Daoy (cell line): ENCODE results near the gene PDCL3. TPM values are rescaled to one million over a fixed set of nuclear protein-coding genes. Genes with fewer than 3 reads are reported as not detected.

Source experiments
- DNase-seq: peaks from one replicate; pipeline ENCODE4 v3.0.0-alpha.2; 2015; ENCODE audit warnings: low read depth
- total RNA-seq: library from RNA; depleted of rRNA; stranded (reverse); fragments of >200 nt; shearing (Covaris generic); gene quantifications from 2 replicates; pipeline ENCODE4 v1.2.3, GENCODE V29; 2014

PDCL3 gene
- total RNA-seq, 1 experiment from 2014 or later: 43.8 TPM

DNA sequence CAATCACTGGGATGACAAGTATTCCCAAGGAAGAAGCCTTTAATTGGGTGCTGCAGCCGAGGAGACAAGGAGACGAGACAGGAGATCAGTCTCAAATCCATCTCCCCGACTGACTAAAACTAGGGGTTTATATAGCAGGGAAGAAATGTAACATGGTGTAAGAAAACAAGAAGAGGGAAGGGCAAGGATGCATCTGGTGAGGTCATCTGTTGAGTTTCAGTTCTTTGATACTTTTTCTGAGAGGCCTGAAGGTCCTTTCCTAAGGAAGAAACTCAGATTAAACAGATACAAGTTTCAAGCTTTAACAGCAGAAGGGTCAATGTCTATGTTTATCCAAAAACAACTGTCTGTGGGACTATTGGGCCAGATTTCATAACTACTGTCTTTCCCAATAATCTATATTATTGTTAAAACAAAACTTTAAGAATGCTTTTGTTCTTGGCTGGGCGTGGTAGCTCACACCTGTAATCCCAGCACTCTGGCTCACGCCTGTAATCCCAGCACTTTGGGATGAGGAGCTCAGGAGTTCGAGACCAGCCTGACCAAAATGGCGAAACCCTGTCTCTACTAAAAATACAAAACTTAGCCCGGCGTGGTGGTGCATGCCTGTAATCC is 2.5 kb upstream of the PDCL3 start:
- no peak for DNase-seq

DNA sequence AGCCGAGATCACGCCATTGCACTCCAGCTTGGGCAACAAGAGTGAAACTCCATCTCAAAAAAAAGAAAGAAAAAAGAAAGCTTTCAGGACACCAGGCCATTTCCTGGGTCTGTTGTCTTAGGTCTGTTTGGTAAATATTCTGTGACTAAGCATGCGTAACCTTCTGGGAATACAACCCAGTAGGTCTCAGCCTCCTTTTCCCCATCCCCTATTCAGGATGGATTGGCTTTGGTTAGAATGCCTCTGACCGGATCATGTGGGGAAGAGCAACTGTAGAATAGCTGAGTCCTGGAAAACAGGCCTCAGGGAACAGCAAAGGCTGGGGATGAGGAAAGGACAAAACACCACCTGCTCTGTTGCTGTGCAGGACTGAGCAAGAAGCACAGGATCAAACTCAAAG is 1.6 kb upstream of the PDCL3 start:
- no peak for DNase-seq

DNA sequence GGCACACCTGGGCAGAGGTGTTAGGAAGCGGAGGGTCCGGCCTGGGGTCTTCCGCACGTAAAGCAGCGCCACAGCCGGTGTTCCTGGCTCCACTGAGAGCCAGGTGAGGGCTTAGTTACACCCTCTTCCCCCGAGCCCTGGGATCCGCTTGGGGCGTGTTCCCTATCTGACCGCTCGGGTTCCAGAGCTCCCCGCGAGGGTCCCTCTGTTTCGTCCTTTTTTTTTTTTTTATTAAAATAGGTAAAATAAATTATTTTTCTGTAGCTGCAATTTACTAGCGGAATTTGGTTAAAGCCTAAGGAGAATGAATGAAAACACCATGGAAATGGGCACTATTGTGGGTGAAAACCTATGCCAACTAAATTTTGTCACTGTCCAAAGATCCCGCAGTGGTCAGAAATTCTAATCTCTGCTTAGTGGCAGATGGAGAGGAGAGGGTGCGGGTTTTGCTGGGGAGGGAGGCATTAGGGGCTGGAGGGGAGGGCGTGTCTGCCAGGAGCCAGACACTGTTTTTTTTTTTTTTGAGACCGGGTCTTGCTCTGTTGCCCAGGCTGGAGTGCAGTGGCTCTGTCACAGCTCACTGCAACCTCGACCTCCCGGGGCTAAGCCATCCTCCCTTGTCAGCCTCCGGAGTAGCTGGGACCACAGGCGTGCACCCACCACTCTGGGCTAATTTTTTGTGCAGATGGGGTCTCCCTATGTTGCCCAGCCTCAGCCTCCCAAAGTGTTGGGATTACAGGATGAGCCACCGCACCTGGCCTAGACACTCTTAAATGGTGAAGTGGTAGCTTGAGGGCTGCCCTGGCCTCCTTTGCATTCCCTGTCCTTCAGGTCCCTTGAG is 834 bp downstream of the PDCL3 start:
- DNase-seq: no peak

DNA sequence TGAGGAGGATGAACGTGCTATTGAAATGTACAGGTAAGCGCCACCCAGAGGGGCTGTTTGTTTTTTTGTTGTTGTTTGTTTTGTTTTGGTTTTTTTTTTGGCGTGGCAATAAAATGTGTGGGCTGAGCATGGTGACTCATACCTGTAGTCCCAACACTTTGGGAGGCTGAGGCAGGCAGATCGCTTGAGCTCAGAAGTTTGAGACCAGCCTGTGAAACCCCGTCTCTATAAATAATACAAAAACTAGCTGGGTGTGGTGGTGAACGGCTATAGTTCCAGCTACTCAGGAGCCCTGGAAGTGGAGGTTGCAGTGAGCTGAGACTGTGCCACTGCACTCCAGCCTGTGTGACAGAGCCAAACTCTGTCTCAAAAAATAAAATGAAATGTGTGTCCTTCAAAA is 6.2 kb downstream of the PDCL3 start:
- DNase-seq: no peak

DNA sequence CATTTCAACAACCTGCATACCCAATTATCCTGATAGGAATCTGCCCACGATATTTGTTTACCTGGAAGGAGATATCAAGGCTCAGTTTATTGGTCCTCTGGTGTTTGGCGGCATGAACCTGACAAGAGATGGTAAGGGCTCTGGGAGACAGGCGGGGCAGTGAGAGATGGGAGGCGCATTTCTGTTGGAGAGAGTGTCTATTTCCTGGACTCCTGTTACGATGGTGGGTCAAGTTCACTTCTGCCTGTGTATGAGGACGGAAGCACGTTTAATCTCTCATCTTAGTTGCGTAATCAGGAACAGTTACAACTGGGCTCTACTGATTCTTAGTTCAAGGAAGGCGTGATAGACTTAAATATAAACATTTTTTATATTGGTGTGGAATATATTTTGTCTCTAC is 8.9 kb downstream of the PDCL3 start:
- no peak for DNase-seq

DNA sequence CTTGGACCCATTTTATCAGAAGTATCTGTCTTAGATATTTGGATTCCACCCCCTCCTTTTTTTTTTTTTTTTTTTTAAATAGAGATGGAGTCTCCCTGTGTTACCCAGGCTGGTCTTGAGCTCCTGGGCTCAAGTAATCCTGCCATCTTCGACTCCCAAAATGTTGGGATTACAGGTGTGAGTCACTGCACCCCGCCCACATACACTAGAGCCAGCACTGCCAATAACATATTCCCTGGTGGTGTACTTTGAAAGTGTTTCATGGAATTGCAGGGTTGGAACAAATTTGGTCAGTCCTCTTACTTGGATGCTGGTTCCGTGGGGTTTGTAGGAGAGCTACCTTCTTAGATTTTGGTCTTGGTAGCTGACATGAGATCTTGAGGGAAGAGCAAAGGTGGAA is 15.0 kb downstream of the PDCL3 start:
- peak; percentile 18 for DNase-seq

DNA sequence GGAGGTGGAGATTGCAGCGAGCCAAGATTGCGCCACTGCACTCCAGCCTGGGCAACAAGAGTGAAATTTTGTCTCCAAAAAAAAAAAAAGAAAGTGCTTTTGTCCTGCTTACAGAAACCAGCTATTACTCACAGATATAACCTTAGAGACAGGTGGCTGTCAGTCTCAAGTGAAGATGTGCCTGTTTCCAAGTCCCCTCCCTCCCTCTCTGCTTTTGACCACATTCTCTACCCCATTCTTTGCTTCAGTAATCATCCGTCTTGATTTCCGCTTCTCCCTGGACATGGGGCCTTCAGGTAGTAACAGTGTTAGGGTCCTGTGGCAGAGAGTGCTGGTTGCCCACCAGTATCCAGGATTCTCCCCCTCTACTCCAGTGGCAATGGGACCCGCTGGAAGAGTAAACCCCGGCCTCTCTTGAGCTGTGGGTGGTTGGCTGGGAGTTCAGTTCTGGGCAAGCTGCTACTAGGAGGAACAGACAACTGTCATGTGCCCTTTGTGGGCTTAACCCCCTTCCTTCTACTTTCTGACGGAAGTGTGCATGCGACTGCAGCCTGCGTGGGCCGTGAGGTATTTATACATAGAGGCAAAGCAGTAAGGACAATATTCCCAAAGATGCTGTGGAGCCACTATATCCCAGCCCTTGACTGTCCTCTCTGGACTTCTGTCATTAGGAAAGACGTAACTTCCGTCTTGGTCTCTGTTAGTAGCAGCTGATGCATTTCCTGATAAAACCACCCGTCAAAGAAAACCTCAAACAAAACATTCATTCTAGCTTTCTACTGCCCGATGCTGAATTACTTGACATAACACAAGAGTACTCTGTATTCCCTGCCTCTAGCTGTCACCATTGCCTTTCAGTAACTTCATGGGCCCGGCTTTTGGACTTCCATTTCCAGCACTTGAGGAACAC is 17.8 kb downstream of the PDCL3 start:
- no peak for DNase-seq

DNA sequence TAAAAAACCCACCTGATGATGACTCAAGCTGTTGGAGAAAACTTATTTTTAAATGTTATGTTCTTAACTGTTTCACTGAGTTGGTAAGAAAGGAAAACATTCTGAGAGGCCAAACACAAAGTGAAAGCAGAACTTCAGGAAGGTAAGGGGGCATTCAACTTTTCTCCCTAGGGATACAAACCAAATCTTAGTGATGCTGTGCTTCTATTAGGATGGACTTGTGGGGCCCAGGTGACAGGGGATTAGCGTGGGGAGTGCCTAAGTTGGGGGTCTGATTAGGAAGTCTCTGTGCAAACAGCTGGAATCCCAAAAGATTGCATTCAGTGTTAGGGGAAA is 18.5 kb downstream of the PDCL3 start:
- no peak for DNase-seq

DNA sequence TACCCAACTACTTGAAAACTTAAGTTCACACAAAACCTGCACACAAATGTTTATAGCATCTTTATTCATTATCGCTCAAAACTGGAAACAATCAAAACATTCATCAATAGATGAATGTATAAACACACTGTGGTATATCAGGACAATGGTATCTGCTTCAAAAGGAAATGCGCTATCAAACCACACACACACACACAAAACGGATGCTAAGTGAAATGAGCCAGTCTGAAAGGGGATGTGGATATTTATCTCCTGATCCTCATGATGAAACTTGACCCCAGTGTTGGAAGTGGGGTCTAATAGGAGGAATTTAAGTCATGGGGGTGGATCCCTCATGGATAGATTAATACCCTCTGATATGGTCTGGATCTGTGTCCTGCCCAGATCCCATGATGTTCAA is 22.0 kb downstream of the PDCL3 start:
- no peak for DNase-seq

DNA sequence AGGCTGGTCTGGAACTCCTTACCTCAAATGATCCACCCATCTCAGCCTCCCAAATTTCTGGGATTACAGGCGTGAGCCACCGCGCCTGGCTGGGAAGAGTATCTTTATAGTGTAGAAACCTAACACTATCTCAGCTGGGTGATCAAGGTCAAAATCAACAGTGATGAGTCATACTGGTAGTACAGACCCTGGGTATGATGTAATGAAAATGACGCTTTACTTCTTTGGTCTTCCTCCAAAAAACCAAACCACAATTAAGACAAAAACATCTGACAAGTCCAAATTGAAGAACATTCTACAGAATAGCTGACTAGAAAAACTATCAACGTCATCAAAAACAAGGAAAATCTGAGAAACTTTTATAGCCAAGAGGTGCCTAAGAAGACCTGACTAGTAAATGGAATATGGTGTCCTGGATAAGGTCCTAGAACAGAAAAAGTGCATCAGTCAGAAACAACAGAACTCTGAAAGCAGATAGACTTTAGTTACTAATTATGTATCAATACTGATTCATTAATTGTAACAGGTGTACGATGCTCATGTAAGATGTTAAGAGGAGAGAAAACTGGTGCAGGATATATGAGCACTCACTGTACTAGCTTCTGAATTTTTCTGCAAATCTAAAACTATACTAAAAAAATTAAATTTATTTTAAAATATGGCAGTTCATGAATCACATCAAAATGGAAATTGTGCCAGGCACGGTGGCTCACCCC is 25.4 kb downstream of the PDCL3 start:
- peak; percentile 49 for DNase-seq

DNA sequence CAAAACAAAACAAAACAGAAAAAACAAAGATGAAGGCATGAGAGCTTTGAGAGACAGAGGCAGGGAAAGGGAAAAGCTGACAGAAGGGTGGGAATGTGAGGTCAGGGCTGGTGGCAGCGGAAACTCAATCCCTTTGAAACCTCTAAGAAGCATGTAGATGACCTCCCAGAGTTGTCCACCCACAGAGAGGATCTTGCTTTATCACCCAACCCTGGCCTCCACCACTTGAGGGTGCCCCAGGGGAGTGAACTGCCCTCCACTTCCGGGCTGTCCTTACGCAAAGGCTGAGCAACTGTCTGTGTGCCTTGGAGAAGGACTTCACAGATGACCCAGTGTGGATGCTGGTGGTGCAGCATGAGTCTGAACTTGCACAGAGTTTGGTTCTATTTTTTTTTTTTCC is 26.7 kb downstream of the PDCL3 start:
- no peak for DNase-seq

DNA sequence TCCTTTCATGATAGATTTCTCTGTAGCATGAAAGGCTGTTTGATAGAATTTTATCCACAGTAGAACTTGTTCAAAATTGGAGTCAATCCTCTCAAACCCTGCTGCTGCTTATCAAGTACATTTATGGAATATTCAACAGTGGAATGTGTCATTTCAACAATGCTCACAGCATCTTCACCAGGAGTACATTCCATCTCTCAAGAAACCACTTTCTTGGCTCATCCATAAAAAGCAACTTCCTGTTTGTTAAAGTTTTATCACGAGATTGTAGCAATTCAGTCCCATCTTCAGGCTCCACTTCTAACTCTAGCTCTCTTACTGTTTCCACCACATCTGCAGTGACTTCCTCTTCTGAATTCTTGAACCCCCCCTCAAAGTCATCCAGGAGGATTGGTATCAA is 29.4 kb downstream of the PDCL3 start:
- DNase-seq: no peak

DNA sequence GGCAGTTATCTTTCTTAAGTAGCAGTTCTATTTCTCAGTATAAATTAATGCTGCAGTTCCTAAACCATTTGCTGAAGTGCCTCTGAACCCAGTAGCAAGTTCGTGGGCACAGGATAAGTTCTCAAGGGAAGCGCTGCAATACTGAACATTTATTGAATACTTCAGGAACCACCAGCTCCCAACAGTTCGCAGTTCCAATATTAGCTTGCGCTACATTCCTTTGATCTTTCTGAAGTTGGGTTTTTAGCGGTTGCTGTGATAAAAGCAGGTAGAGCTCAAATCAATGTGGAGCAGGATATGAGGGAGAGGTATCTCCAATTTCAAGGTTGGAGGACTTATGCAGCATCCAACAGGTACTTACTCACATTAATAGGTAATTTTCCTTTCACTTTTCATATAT is 33.7 kb downstream of the PDCL3 start:
- no peak for DNase-seq

DNA sequence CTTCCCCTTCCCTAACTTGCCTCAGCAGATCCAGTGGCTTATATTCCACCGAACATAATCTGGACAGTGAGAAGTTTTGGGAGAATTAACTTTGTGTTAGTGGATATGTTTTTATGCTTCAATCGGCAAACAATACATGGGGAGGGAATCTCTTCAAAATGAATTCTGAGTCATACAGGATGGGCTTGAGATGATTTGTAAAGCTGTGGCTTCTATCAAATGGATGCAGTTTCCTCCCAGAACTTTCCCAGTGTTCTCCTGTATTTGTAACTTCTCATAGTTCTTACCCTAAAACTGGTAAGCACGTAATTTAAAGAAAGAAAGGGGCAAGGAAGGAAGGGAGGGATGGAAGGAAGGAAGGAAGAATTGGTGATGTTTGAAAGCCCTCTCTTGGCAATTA is 36.8 kb downstream of the PDCL3 start:
- DNase-seq: no peak

DNA sequence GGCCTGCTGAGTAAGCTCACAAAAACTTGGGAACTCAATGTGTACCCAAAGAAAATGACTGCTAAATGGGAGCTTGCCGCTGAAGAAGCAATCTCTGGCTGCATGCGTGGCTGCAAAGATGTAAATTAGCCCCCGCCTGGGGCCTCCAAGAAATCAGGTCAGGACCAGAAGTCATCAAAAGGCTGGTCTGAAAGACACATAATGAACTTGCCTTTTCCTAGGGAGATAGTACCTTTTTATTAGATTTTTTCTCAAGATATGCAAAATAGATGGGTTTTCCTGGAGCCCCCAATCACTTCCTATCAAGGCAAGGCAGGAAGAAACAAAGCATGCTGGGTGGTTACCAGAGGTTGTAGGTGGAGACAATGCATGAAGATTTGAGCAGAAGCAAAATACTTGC is 38.9 kb downstream of the PDCL3 start:
- DNase-seq: no peak

DNA sequence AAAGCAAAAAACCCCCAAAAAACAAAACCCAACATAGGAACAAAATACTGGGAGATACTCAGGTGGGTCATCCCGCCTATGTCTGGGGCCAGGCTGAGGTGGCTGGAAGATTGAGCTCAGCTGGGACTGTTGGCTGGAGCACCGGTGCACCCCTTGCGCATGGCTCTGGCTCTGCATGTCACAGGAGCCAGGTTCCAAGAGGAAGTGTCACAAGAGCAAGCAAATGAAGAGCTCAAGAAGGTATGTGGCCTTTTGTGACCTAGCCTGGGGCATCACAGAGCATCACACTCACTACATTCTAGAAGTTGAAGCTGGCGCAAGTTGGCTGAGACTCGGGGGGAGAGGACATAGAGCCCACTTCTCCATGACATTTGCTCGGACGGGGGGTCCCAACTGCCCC is 40.6 kb downstream of the PDCL3 start:
- no peak for DNase-seq

DNA sequence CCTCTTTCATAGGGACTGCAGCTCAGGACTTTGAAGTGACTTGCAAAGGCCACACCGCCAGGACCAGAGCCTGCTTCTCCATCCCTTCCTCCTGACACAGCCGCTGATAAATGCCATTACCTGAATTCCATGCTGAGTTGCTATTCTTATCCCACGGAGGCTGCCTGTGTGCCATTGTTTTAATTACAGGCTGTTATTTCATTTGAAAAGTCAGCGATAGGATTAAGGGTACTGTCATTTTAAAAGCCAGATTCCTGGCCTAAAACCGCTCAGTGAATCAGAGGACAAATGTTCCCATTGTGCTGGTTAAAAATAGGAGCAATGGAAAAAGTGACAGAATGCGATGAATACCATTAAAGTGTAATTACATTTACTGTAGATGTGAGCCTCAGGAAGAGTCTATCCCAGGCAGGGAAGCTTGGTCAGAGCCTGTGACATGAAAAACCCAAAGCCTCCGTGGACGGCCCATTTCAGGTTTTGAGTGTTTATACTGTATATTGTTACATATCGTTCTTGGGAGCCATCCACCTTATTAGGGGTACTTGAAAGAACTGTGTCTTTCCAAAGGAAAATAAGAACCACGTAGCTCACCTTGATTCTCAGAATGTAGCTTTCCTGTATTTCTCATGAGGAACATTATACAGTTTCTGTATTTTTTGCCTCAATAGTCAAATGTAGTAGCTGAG is 41.3 kb downstream of the PDCL3 start:
- no peak for DNase-seq

DNA sequence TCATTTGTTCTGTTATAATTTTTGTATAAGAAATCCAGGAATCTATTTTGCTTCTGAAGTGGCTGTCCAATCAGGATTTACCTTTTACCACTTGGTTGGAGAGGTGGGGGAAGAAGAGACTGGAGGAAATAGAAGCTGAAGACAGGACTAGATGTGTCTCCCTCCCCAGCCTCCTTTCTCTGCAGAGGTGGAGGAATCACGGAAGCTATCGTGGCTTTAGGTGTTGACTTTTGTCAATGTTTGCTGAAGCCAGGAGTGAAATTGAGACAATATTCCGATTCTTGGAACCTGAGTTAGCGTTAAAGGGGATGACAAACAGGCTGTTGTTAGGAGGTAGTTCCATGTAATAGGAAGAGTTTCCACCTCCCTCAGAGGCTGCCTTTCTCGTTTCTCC is 43.5 kb downstream of the PDCL3 start:
- no peak for DNase-seq

DNA sequence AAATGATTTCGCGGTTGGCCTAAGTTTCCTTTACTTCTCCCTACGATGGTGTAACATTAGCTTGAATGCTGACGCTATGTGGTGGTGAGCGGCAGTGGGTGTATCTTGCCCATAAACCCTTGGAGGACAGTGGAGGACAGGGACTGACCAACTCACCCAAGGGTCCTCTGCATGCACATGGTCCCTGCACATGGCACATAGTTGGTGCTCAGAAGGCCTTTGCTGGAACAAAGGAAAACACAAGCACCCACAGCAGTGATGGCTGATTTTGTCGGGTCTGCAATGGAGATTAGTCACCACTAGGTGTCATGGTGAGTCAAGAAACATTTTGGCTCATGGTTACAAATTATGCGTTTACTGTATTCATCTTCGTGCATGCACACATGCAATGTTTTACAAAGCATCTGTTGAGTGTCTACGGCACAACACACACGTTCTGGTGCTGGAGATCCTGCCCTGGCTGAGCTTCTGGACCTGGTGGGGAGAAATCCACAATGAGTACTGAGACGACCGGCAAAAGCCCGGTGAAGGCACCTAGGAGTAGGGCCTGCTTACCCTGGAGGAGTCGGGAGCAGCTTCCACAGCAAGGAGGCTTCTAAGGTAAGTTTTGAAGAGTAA is 44.0 kb downstream of the PDCL3 start:
- DNase-seq: peak; percentile 25

DNA sequence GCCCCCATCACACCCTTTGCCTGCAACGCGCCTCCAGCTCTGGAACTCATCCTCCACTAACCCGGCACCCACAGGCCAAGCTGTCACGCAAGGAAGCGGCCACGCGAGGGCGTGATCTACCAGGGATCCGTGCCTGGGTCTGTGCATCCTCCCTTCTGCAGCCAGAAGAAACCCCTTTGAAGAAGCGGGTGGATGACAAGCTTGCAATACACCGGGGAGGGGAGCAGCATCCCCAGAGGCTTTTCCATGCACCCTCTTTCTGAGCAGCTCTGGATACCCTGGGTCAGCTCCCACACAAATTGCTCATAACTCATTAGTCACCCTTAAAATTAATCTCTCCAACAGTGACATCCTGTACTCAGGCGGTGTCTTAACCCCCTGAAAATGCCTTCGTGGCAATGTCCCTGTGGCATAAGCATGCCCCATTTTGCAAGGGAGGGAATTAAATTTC is 47.6 kb downstream of the PDCL3 start:
- DNase-seq: peak; percentile 79
